ENCODE data around the gene FABP7.

DNA sequence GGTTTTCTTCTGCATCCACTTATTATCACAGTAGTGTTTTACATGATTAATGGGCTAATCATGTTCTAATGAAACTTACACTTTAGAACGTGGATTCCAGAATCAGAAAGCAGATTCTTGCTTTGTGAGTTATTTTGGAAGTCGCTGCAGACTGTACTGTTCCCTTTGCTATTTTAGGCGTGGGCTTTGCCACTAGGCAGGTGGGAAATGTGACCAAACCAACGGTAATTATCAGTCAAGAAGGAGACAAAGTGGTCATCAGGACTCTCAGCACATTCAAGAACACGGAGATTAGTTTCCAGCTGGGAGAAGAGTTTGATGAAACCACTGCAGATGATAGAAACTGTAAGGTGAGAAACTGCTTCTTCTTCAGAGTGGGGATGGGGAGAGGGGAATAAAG is 598 bp downstream of the FABP7 start:
- TF ChIP-seq CTCF (IDR thresholded peaks at IDR 0.05) (no peak), POLR2A (IDR thresholded peaks at IDR 0.05) (no peak)
